HUES48 (cell line): Measurements from ENCODE around the gene HNRNPK.

ENCODE experiments used
- H3K27ac ChIP-seq: one replicate; pipeline ENCODE4 v1.7.0; 2013; ENCODE audit warnings: low read depth, low read length, inconsistent platforms
- H3K27me3 ChIP-seq: 2 replicates; pipeline ENCODE4 v1.6.1; 2013; ENCODE audit warnings: mild to moderate bottlenecking, low read length; ENCODE audit not compliant: control insufficient read depth, insufficient read depth
- H3K36me3 ChIP-seq: 2 replicates; pipeline ENCODE4 v1.6.1; 2013; ENCODE audit warnings: low read length; ENCODE audit not compliant: control insufficient read depth, insufficient read depth
- H3K4me1 ChIP-seq: 2 replicates; pipeline ENCODE4 v1.6.1; 2013; ENCODE audit warnings: mild to moderate bottlenecking, low read length; ENCODE audit not compliant: control insufficient read depth, insufficient read depth
- H3K4me3 ChIP-seq: 2 replicates; pipeline ENCODE4 v1.5.1; 2013; ENCODE audit warnings: mild to moderate bottlenecking, low read depth, low read length
- H3K9ac ChIP-seq: 2 replicates; pipeline ENCODE4 v1.6.1; 2013; ENCODE audit warnings: mild to moderate bottlenecking, low read depth, low read length, moderate library complexity
- H3K9me3 ChIP-seq: 2 replicates; pipeline ENCODE4 v1.6.1; 2013; ENCODE audit warnings: low read length; ENCODE audit not compliant: control insufficient read depth, insufficient read depth

Gene HNRNPK

GRCh38 chr9:83979812-83980394 is at the start of gene HNRNPK:
HNRNPK (minus strand) TSS chr9:83980215; CDS start chr9:83978252, 1,963 bp downstream.
- Histone ChIP-seq H3K9ac (peak within 1 kb of the TSS; percentile 100), H3K4me1 (peaks cover 19% of the 10 kb centered on the region; the same call in 1 of the 2 replicates), H3K27ac (peak within 1 kb of the TSS; percentile 99), H3K36me3 (peaks cover 40% of the 10 kb centered on the region), H3K9me3 (no peaks in the 10 kb centered on the region), H3K4me3 (peak within 1 kb of the TSS; percentile 98), H3K27me3 (no peaks in the 10 kb centered on the region)

- H3K9ac ChIP-seq = no peak overlapping the region
- H3K27ac ChIP-seq = no peak overlapping the region
Measured at GRCh38 chr9:84027201-84027600, 47.2 kb upstream of the HNRNPK start.

DNA sequence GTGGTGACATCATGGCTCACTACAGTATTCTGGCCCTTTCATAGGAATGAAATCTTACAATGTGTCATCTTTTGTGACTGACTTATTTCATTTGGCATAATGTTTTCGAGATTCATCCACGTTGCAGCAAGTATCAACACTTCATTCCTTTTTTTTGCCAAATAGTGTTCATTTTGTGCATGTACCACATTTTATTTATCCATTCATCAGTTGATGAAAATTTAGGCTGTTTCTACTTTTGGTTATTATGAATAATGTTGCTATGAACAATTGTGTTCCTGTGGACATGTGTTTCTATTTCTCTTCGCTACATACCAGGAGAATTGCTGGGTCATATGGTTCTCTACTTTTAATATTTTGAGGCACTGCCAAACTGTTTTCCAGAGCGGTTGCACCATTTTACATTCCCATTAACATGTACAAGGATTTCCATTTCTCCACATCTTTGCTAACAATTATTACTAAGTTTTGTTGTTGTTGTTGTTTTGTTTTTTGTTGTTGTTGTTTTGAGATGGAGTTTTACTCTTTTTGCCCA is 44.1 kb upstream of the HNRNPK start:
- no peaks in the 10 kb centered on the region for H3K27me3 ChIP-seq
- no peak overlapping the region for H3K9ac ChIP-seq

More at GRCh38 chr9:84027201-84027600, 47.2 kb upstream of the HNRNPK start:
- no peaks in the 10 kb centered on the region for H3K27me3 ChIP-seq
- no peaks in the 10 kb centered on the region for H3K4me1 ChIP-seq
- H3K9me3 ChIP-seq = no peaks in the 10 kb centered on the region
- no peaks in the 10 kb centered on the region for H3K36me3 ChIP-seq
- no peak overlapping the region for H3K4me3 ChIP-seq

DNA sequence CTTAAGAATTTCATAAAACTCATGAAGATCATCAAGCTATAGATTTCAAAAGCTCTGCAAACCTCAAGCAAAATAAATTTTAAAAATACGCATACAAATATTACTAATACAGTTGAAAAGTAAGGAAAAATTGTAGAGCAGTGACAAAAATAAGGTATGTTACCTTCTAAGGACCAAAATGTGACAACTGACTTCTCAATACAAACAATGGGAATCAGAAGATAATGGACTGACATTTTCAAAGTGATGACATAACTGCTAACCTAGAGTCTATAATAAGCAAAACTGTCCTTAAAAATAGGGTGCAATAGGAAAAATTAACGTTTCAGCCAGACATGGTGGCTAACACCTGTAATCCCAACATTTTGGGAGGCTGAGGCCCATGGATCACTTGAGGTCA is 27.6 kb upstream of the HNRNPK start:
- H3K4me3 ChIP-seq = no peak overlapping the region
- no peak overlapping the region for H3K9ac ChIP-seq

More for the DNA sequence above, 44.1 kb upstream of the HNRNPK start:
- H3K9me3 ChIP-seq = no peaks in the 10 kb centered on the region
- no peaks in the 10 kb centered on the region for H3K36me3 ChIP-seq
- no peaks in the 10 kb centered on the region for H3K4me1 ChIP-seq
- no peak overlapping the region for H3K4me3 ChIP-seq
- no peak overlapping the region for H3K27ac ChIP-seq

DNA sequence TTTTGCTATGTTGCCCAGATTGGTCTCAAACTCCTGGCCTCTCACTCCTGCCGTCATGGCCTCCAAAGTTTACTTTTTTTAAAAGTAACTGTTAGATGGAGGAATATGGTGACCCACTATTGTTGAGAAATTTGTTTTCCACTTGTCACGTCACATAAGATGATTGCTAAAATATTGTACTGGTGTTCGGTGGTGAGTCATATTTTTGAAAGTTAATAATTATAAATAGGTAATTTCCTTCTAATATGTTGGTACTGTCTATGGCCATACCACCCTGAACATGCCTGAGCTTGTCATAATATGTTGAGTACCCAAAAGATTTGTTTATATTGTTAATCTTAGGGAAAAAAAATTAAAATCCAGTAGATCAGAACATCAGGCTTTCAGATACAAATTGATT is 23.2 kb upstream of the HNRNPK start:
- Histone ChIP-seq H3K4me1 (no peaks in the 10 kb centered on the region), H3K27ac (no peak overlapping the region), H3K4me3 (no peak overlapping the region), H3K27me3 (no peaks in the 10 kb centered on the region), H3K9me3 (no peaks in the 10 kb centered on the region), H3K36me3 (peaks cover 46% of the 10 kb centered on the region), H3K9ac (no peak overlapping the region)

More for the DNA sequence above, 27.6 kb upstream of the HNRNPK start:
- no peaks in the 10 kb centered on the region for H3K27me3 ChIP-seq
- H3K27ac ChIP-seq = no peak overlapping the region
- H3K4me1 ChIP-seq = no peaks in the 10 kb centered on the region
- peaks cover 11% of the 10 kb centered on the region for H3K36me3 ChIP-seq
- H3K9me3 ChIP-seq = no peaks in the 10 kb centered on the region

DNA sequence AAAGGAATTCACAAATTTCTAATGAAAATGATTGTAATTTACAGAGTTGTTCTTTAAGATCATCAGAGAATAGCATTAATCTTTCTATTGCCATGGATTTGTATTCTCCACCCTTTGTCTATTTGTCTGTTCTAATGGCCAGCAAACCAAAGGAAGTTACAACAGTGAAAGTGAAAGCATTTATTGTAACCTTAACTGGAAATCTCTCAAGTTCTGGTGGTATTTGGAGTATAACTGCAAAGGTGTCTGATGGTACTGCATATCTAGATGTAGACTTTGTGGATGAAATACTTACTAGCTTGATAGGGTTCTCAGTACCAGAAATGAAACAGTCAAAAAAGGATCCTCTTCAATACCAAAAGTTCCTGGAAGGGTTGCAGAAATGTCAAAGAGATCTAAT is 22.3 kb upstream of the HNRNPK start:
- no peaks in the 10 kb centered on the region for H3K4me1 ChIP-seq
- H3K9ac ChIP-seq = no peak overlapping the region
- H3K9me3 ChIP-seq = no peaks in the 10 kb centered on the region
- no peak overlapping the region for H3K27ac ChIP-seq
- H3K36me3 ChIP-seq = peaks cover 46% of the 10 kb centered on the region
- no peak overlapping the region for H3K4me3 ChIP-seq
- no peaks in the 10 kb centered on the region for H3K27me3 ChIP-seq

DNA sequence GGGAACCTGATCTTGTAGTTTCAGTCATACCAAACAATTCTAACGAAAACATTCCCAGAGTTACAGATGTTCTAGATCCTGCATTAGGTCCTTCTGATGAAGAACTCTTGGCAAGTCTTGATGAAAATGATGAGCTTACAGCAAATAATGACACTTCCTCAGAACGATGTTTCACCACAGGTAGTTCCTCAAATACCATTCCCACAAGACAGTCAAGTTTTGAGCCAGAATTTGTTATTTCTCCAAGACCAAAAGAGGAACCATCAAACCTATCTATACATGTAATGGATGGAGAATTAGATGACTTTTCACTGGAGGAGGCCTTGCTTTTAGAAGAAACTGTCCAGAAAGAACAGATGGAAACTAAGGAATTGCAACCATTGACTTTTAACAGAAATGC is 21.6 kb upstream of the HNRNPK start:
- H3K9ac ChIP-seq = no peak overlapping the region
- H3K4me1 ChIP-seq = no peaks in the 10 kb centered on the region
- no peaks in the 10 kb centered on the region for H3K27me3 ChIP-seq
- H3K9me3 ChIP-seq = no peaks in the 10 kb centered on the region
- H3K4me3 ChIP-seq = no peak overlapping the region
- H3K27ac ChIP-seq = no peak overlapping the region
- peaks cover 46% of the 10 kb centered on the region for H3K36me3 ChIP-seq

DNA sequence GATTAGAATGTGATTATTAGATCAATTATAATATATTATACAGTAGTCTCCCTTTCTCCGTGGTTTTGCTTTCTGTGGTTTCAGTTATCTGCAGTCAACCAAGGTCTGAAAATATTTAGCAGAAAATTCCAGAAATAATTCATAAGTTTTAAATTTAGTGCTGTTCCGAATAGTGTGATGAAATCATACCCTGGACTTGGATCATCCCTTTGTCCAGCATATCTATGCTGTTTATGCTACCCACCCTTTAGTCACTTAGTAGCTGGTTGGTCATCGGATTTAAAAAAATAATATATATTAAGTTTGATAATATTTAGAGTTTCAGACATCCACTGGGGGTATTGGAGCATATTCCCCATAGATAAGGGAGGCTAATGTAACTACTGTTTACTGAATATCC is 20.2 kb upstream of the HNRNPK start:
- H3K4me1 ChIP-seq = no peaks in the 10 kb centered on the region
- no peaks in the 10 kb centered on the region for H3K27me3 ChIP-seq
- no peak overlapping the region for H3K4me3 ChIP-seq
- H3K9me3 ChIP-seq = no peaks in the 10 kb centered on the region
- no peak overlapping the region for H3K9ac ChIP-seq
- H3K36me3 ChIP-seq = peaks cover 46% of the 10 kb centered on the region
- no peak overlapping the region for H3K27ac ChIP-seq

GRCh38 chr9:83999141-83999918 is 19.3 kb upstream of the HNRNPK start:
- Histone ChIP-seq H3K9me3 (no peaks in the 10 kb centered on the region), H3K27me3 (no peaks in the 10 kb centered on the region), H3K4me3 (no peak overlapping the region), H3K27ac (no peak overlapping the region), H3K36me3 (peaks cover 46% of the 10 kb centered on the region), H3K4me1 (no peaks in the 10 kb centered on the region), H3K9ac (no peak overlapping the region)

DNA sequence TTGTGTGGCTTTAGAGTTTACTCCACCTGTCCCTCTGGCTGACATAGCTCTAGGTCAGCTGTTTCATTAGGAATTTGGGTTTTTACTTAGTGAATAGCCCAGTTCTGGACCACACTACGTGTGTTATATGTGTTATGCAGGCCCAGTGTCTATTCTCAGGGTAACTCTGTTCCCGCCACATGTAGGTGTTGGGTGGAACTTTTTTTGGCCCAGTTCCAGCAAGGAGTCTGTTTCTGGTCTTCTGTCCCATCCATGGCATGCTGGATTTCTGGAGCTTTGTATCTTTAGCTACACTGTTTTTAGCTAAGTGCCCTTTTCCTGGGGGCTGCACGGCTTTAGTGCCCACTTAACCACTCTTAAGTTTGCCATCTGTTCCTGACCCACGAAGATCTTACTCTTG is 16.1 kb upstream of the HNRNPK start:
- Histone ChIP-seq H3K4me1 (no peaks in the 10 kb centered on the region), H3K27me3 (no peaks in the 10 kb centered on the region), H3K27ac (no peak overlapping the region), H3K9me3 (no peaks in the 10 kb centered on the region), H3K4me3 (no peak overlapping the region), H3K9ac (no peak overlapping the region), H3K36me3 (peaks cover 20% of the 10 kb centered on the region)

- Histone ChIP-seq H3K27me3 (no peaks in the 10 kb centered on the region), H3K4me3 (no peak overlapping the region), H3K9me3 (no peaks in the 10 kb centered on the region), H3K27ac (no peak overlapping the region), H3K36me3 (peaks cover 20% of the 10 kb centered on the region), H3K4me1 (no peaks in the 10 kb centered on the region), H3K9ac (no peak overlapping the region)
Measured at GRCh38 chr9:83992901-83993300, 12.9 kb upstream of the HNRNPK start.
